ENCODE data around the gene RNF126.
"Not testable (repeated sequence)": the region's sequence is repeated elsewhere in the genome, so short reads cannot be mapped to it uniquely, and the experiment has no call there.

- TF ChIP-seq POLR2A (IDR thresholded peaks at IDR 0.05): not testable (repeated sequence)
- TF ChIP-seq, protein P1, sequence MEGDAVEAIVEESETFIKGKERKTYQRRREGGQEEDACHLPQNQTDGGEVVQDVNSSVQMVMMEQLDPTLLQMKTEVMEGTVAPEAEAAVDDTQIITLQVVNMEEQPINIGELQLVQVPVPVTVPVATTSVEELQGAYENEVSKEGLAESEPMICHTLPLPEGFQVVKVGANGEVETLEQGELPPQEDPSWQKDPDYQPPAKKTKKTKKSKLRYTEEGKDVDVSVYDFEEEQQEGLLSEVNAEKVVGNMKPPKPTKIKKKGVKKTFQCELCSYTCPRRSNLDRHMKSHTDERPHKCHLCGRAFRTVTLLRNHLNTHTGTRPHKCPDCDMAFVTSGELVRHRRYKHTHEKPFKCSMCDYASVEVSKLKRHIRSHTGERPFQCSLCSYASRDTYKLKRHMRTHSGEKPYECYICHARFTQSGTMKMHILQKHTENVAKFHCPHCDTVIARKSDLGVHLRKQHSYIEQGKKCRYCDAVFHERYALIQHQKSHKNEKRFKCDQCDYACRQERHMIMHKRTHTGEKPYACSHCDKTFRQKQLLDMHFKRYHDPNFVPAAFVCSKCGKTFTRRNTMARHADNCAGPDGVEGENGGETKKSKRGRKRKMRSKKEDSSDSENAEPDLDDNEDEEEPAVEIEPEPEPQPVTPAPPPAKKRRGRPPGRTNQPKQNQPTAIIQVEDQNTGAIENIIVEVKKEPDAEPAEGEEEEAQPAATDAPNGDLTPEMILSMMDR (IDR thresholded peaks at IDR 0.05): not testable (repeated sequence)
Measured at GRCh38 chr19:603302-603639, 59.7 kb downstream of the RNF126 start.
